NCI-H2107 treated with DMSO at 0.1 percent for 48 hours (cell line): ENCODE measurements around the gene KRT7.

Source experiments
- DNase-seq: peaks from one replicate; lab custom pipeline; 2025; ENCODE audit not compliant: unreplicated experiment; lab: John Stamatoyannopoulos, UW

Gene KRT7

GRCh38 chr12:52232674-52233461 is at the start of gene KRT7:
Gene KRT7 (plus strand): TSS chr12:52233243. CDS start chr12:52233297, 54 bp downstream.
- DNase-seq, result no peak

GRCh38 chr12:52183544-52183910 is 49.5 kb upstream of the KRT7 start:
- peak; percentile 76 for DNase-seq

- no peak for DNase-seq
Measured at GRCh38 chr12:52183971-52184370, 49.1 kb upstream of the KRT7 start.

- DNase-seq, result no peak
Measured at GRCh38 chr12:52184813-52185212, 48.2 kb upstream of the KRT7 start.

GRCh38 chr12:52185400-52185967 is 47.6 kb upstream of the KRT7 start:
- DNase-seq, result no peak

GRCh38 chr12:52186118-52186840 is 46.8 kb upstream of the KRT7 start:
- peak; percentile 67 for DNase-seq

- no peak for DNase-seq
Measured at GRCh38 chr12:52187206-52187605, 45.8 kb upstream of the KRT7 start.

- no peak for DNase-seq
Measured at GRCh38 chr12:52187640-52188039, 45.4 kb upstream of the KRT7 start.

- DNase-seq, result no peak
Measured at GRCh38 chr12:52188658-52189057, 44.4 kb upstream of the KRT7 start.

GRCh38 chr12:52189376-52190174 is 43.5 kb upstream of the KRT7 start:
- no peak for DNase-seq

- no peak for DNase-seq
Measured at GRCh38 chr12:52190860-52191729, 41.9 kb upstream of the KRT7 start.

GRCh38 chr12:52191841-52192791 is 40.9 kb upstream of the KRT7 start, which contains the start of gene KRT80:
Gene KRT80 (minus strand): TSS chr12:52192014. CDS start chr12:52191902, 112 bp downstream.
- peak; percentile 93 for DNase-seq

GRCh38 chr12:52193532-52193931 is 39.5 kb upstream of the KRT7 start:
- no peak for DNase-seq

GRCh38 chr12:52193991-52194390 is 39.1 kb upstream of the KRT7 start:
- no peak for DNase-seq

- no peak for DNase-seq
Measured at GRCh38 chr12:52195065-52195730, 37.8 kb upstream of the KRT7 start.

GRCh38 chr12:52197371-52198231 is 35.4 kb upstream of the KRT7 start:
- peak; percentile 87 for DNase-seq

GRCh38 chr12:52198454-52199215 is 34.4 kb upstream of the KRT7 start:
- DNase-seq, result peak; percentile 59
